ENCODE data around the gene FAM234A.
"Not testable (repeated sequence)": the region's sequence is repeated elsewhere in the genome, so short reads cannot be mapped to it uniquely, and the experiment has no call there.

FAM234A gene

DNA sequence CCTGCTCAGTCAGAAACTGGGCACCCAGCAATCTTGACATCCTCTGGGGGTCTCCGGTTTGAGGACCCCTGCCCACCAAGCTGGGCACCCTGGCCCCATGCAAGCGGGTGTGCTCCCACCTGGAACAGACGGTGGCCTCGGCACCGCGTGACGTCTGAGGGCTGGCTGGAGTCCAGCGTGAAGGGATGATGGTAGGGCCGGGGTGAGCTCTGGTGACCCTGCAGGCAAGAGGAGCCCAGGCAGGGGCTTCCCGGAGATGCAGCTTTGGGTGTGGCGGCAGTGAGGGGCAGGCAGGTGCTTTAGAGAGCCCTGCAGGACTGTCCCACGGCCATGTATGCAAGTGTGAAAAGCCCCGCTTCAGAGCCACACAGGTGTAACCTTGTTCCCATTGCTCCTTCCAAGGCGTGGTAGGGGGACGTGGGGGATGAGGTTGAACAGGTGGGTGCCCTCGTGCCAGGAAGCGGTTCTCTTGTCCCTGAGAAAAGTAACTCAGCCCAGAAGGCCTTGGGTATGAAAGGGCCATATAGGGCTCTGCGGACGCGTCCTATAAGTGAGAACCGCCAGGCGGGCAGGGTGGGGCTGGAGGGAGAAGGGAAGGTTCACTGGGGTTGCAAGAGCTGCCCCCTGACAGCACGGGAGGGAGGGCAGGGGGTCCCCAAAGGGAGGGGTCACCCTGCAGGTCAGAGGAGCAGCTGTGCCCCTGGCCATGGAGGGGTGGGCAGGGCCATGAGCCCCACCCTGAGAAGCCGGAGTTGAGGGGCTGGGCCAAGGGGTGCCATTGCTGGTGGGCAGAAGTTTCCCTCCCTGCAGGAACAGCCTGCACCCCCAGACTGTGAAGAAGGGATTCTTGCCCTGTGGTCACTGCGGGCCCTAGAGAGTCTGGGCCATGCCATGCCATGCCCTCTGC is 31.9 kb downstream of the FAM234A start:
- no peak for DNase-seq

DNA sequence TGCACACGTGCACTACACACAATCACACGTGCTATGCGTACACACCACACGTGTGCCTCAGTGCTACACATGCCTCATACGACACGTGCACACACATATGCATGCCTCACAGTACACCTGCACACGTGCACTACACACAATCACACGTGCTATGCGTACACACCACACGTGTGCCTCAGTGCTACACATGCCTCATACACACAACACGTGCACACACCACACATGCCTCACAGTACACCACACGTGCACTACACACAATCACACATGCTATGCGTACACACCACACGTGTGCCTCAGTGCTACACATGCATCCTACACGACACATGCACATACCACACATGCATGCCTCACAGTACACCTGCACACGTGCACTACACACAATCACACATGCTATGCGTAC is 32.9 kb downstream of the FAM234A start:
- not testable (repeated sequence) for DNase-seq

DNA sequence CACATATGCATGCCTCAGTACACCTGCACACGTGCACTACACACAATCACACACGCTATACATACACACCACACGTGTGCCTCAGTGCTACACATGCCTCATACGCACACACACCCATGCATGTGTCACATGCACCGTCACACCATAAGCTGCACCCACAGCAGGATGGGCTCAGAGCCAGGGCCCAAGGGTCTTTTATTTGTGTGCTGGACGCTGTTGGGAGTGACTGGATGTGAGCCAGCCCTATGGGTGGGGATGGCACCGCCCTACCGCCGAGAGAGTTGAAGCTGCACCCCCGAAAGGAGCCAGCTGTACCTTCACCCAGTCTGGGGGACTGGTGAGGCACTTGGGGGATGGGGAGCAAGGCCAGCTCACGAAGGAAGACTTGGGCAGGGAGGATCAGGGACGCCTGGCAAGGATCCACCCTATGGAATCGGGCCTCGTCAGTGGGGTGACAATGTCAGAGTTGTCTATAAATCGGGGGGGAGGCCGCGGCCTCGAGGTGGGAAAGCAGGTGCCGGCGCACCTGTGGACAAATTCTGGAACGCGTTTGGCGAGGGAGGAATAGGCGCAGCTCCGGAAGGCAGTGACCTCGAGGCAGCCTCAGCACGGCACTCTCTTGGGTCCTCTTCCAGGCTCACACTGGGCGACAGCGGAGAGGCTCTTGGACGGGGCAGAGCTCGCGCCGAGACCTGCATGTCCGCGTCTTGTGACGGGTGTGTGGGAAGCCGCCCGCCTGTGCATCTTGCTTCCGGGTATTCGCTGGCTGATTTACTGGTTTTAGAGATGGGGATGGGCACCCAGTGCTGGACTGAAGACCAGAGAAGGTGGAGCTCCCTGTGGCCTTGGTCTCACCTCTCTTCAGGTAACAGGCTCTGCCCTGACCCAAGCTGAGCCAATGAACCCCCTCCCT is 33.8 kb downstream of the FAM234A start:
- DNase-seq = no peak

DNA sequence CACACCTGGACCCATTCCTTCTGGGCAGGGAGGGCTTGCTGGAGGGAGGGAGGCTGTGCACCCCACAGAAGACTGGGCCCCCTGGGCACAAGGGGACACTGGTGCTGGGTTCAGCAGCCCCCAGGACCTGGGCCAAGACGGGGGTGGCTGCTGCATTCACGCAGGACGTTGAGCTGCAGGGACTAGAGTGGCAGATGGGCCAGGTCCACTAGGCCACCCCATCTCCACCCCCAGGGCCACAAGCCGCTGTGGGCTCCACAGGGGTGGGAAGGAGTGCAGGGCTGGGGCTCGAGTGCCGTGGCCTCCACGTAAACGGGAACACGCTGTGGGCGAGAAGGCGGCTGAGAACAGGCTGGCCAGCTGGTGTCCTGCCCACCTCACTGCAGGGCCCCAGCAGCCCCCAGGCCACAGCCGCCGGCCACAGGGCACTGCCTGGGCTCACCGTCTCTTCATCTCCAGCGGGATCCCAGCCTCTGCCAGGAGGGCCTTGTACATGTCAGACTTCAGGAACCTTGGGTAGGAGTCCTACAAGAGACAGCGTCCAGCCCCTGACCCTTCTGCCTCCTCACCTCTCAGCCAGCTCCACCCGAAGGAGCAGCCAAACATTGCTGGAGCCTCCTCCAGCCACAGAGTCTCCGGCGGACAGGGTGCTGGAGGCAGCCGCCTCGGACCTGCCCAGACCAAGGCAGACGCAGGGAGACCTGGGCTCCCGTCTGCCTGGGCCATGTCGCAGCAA is 34.6 kb downstream of the FAM234A start:
- no peak for DNase-seq

DNA sequence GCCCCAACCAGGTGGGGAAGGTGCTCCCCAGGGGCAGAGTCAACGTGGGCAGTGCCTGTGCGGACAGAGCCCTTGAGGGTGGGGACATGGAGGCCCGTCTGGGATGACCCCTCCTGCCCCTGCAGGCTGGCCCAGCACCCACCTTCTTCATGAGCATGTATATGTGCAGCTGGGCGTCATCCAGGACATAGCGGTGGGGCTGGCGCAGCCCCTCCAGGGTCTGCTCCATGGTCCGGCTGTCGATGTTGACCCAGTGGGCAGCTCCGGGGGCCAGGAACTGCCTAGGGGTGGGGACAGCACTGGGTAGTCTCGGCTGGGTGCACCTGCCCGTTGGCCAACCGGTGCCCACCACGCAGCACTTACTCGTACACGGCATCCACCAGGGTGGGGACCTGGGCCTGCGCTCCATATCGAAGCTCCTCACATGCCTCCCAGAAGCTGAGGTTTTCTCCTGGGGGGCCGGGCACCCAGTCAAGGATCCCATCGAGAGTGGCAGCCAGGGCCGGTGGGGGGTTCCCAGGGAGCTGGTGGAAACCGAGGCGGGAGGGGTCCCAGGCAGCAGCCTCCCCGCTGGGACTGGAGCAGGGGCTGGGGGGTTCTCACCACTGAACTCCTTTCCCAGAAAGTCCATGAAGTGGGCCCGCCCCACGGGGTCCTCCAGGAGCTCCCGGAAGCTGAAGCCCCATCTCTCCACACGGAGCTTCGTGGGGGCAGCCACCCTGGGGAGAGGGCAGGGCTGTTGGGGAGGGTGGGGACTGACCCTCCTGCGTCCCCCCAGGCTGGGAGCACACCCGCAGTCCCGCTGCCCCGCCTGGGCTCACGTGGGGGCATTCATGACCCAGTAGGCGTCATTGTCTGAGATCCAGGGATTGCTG is 36.0 kb downstream of the FAM234A start:
- no peak for DNase-seq

DNA sequence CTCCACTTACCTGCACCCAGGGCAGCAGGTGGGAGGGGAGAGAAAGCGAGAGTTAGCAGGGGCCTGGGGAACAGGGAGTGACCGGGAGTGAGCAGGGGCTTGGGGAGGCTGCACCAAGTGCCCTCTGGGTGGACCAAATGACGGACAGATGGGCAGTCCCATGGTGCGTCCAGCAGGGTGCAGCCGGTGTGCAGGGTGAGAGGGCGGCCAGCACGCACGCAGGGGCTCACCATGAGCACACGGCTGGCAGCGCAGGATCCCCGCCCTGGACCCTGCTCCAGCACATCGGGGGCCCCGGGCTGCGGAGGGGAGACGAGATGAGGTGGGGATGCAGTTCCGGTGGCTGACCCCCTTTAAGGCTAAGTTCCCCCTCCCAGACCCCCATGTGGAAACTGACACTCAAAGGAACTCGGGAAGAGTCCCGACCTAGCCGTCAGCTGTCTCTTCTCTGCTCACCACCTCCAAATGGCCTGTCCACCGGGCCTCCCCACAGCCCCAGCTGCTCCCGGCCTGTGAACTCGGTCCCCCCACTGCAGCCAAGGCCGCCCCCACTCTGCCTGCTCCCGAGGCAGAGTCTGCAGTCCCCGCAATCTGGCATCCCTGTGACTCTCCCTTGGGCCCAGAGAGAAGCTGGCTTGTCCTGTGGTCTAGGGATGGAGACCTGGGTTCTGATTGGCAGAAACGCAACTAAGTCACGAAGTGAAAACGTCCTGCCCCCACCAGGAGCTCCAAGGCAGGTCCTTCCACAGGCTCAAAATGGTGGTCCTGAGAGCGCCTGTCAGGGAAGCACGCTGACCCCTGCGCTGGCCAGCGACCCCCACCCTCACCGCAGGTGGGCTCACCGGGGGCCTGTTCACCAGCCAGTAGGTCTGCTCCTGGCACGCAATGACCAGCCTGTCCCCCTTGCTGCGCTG is 38.3 kb downstream of the FAM234A start:
- DNase-seq = no peak

DNA sequence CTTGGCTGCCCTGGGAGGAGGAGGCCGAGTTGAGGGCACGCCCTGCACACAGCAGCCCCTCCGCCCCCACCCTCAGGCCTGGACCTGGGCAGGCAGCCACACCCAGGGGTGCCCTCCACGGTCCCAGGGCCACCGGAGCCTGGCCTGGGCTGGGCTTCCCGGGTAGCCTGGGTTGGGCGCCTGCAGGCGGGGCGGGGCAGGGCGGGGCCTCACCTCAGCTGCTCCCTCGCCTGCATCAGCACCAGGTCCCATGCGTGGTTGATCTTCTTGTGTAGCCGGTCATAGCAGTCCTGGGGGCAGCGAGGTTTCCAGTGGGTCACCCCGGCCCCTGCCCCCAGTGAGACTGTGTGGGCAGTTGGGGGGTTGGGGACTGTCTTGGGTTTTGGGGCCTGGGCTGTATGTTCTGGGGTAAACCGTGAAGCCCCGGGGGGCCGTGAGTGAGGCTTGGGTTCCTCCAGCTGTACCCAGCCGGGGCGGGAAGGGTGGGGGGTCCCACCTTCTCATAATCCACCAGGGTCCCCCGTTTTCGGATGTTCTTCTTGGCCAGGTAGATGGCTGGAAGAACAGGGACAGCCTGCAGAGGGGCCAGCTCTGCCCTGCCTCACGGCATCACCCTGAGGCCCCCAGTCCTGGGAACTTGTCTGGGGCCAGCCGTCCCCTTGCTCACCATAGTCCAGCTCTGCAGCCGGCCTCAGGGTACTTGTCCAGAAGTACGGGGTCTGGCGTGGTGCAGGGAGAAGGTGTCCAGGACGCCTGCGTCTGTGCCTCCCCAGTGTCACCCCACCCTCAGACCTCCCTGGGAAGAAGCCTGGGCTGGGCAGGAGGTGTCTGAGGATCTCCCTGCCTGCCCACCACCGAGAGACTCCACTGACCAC is 39.2 kb downstream of the FAM234A start:
- DNase-seq = no peak

DNA sequence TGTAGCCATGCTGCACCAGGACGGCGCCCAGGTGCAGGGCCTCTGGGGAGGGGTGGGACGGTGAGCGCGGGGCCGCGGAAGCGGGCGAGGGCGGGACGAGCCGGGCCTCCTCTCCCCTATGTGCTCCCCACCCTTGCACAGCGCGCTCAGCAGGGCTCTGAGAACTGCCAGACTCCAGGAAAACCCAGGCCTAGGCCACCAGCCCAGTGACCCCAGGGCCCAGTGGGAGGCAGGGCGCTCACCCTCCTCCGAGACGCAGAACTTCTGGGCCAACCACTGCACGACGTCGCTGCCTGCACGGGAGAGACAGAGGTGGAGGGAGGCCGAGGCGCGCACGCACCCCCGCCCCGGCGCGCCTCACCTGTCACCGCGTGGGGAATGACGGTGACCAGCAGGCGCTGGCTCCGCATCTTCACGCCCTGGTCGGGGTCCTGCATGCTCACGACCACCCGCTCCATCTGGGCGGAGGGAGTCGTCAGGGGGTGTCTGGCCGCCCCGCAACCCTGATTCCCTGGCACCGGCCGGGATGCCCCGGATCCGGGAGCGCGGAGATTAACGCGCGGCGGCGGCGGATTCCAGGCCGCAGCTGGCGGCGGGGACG is 40.5 kb downstream of the FAM234A start:
- no peak for DNase-seq

DNA sequence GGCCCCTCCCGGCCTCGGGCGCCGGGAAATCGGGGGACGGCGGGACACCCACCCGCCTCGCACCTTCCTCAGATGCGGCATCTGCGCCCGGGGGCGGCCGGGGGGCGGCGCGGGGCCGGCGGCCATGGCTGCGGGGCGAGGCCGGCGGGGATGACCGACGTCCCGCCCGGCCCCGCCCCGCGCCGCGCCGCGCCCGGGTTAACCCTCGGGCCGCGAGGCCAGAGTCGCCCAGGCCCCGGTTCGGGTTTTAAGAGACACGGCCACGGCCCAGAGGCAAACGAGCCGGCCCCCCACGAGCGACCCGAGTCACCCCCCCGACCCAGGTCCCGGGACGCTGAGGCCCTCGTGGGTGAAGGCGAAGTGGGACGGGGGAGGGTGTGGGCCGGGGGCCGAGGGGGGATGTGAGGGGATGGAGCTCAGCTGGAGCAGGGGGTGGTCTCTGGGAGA is 41.2 kb downstream of the FAM234A start, which contains the start of gene RGS11:
RGS11 (minus strand) TSS at position 159 of the 447 bp plus-strand sequence; CDS start at position 126, 33 bp downstream.
- DNase-seq = no peak

DNA sequence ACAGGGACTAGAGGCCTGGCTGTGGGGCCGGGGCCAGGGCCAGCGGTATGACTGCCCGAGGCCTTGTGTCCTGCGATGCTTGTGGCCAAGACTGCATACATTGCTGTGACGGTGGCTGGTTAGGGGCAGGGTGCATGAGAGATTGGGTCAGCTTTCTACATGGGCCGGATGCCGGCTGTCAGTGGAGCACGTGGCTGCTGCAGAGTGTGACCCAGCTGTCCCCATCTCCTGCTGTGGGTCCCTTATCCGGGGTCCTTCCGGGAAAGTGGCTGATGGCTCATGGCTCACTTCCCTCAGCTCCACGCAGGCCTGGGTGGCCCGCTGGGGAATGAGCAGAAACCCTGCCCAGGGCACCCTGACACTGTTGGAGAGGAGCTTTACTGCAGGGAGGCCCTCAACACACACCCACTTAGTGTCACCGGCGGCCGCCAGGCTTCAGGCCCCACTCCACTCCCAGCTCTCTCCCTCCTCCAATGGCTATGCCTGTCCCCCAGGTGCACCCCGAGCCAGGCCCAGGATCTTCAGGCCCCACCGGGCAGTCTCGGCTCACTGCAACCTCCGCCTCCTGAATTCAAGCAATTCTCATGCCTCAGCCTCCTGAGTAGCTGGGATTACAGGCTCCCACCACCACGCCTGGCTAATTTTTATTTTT is 41.9 kb downstream of the FAM234A start:
- DNase-seq = no peak

DNA sequence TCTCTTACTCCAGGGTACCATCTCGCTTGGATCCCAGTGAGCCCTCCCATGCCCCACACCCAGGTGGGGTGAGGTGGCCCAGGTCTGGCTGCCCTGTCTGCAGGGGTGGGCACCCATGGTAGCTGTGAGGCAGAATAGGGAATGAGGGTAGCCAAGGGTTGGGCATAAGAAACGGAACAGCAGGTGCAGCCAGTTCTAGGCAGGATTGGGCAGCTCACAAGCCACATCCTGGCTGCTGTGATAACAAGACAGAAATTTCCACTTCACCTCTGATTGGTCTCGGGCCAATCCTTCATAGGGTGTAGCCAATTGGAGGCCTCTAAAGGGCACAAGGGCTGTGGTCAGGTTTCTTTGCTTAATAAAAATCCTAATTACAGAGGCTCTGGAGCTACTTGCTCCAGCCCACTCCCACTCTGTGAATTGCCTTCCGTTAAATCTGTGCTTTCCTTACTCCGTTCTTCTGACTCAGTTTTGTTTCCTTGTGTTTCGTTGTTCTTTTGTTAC is 44.3 kb downstream of the FAM234A start:
- DNase-seq = no peak

DNA sequence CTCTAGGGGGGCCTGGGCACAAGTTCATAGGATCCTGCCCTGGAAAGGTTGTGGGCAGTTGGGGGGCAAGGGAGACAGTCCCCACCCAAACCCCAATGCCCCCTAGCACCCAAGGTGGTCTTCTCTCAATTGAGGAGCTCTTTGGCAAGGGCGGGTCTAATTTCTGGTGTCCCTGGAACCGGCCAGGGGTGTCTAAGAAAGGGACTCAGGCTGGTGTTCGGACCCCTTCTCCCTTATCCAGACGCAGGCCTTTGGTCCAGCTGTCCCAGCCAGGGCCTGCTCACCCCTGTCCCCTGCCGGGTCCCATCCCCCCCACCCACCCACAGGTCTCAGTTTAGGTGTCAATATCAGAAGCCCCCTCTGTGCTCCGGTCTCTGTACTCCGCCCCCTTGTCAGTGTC is 44.9 kb downstream of the FAM234A start:
- no peak for DNase-seq

DNA sequence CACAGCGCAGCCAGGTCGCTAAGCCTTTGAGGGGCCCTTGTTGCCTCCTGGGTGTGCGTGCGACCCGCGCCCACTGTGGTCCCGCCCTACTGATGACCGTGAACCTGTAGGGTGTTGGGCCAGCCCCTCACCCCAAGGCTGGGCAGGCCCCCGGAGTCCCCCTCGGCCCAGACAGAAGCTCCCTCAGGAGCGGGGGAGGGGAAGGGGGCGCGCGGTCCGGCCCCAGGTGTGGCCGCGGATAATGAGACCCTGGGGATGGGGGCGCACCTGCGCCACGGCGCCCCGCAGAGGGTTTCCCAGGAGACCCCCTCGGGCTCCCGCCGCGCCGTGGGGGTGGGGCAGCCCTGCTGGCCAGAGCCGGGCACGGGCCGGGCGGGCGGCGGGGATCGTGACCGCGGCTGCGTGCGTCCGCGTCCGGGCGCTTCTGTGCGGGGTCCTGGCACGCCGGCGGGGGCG is 45.4 kb downstream of the FAM234A start:
- no peak for DNase-seq

DNA sequence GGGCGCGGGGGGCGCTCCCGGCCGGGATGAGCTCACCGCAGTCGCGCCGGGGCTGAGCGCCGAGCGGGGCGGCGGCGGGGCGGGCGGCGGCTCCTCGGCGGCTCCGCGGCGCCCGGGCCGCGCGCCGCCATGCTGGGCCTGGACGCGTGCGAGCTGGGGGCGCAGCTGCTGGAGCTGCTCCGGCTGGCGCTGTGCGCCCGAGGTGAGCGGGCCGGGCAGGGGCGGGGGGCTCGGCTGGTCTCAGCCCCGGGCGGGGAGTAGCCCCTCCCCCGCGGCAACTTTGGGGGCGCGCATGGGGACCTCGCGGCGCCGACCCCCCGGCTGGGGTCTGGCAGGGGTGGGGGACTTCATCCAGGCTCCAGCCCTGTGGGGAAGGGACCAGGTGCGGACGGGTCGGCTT is 45.9 kb downstream of the FAM234A start, which contains the start of gene ARHGDIG:
ARHGDIG (plus strand) TSS at position 40 of the 400 bp plus-strand sequence; CDS start at position 130, 90 bp downstream.
- no peak for DNase-seq

DNA sequence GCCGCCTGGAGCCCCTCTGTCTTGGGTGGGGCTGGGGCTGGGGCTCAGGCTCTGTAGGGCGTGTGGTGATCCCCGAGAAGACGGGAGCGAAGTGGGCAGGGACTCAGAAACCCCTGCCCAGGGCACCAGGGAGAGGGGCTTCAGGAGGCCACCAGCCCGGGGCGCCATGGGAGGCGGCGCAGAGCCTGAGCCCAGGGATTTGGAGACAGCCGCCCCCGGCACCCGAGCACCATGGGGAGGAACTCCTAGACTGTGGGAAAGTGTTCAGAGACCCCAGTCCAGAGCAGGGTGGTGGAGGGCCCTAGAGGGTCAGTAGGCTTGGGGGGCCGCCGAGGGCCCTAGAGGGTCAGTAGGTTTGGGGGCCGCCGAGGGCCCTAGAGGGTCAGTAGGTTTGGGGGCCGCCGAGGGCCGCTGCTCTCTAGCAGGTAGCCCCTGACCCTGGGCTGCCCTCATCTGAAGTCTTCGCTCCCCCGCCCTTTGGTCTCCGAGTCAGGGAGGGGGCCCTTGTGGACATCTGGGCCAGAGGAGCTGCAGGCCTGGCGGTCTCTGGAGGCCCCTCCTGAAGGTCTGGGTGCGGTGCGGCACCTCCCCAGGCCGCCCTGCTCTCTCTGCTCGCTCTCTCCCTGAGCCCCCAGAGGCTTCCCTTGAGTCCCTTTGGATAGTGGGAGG is 46.5 kb downstream of the FAM234A start:
- no peak for DNase-seq

DNA sequence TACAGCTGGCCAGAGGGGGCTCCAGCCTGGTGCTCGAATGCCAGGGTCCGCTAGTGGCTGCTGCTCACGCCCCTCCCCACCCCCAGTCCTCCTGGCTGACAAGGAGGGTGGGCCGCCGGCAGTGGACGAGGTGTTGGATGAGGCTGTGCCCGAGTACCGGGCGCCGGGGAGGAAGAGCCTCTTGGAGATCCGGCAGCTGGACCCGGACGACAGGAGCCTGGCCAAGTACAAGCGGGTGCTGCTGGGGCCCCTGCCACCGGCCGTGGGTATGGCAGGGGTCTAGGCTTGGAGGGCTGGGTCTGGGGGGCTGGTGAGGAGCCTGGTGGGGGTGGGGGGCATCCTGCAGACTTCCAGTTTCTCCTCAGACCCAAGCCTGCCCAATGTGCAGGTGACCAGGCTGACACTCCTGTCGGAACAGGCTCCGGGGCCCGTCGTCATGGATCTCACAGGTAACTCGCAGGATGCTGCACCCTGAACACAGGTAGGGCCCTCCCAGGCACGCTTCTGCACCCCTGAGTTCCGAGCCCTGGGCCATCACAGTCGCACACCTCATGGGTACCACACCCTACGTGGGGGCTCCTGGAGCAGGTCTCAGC is 47.1 kb downstream of the FAM234A start:
- no peak for DNase-seq

DNA sequence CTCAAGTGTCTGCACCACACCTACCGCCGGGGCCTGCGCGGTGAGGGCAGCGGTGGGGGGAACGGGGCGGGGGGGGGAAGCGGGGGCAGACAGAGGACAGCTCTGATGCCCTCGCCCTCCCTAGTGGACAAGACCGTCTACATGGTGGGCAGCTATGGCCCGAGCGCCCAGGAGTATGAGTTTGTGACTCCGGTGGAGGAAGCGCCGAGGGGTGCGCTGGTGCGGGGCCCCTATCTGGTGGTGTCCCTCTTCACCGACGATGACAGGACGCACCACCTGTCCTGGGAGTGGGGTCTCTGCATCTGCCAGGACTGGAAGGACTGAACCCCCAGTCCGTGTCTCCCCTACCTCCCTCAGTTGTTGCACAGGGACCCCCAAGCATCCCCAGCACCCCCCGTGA is 47.9 kb downstream of the FAM234A start:
- DNase-seq = no peak
